GM12891 (cell line): Measurements from ENCODE around the gene MYH9.
"Not testable (repeated sequence)": the region's sequence is repeated elsewhere in the genome, so short reads cannot be mapped to it uniquely, and the experiment has no call there.

Experiments
- DNase-seq: peaks from one replicate; pipeline ENCODE4 v3.0.0; 2011; ENCODE audit warnings: low spot score; ENCODE audit not compliant: insufficient read length
- FAIRE-seq: peaks from 2 replicates; lab custom pipeline; 2011; peaks lifted over from hg19 to GRCh38; lab: Jason Lieb, UNC
- PAX5 ChIP-seq: IDR thresholded peaks from 2 replicates; pipeline ENCODE4 v1.6.1; 2011; ENCODE audit warnings: low read length, moderate library complexity, mild to moderate bottlenecking; ENCODE audit not compliant: insufficient read depth, severe bottlenecking
- POLR2A ChIP-seq: IDR thresholded peaks from 2 replicates; pipeline ENCODE4 v1.6.1; 2011; ENCODE audit warnings: low read depth, low read length, control low read depth
- POLR2AphosphoS5 ChIP-seq: IDR thresholded peaks from 2 replicates; pipeline ENCODE4 v1.6.1; 2011; ENCODE audit warnings: low read depth, low read length, control low read depth
- POU2F2 ChIP-seq: IDR thresholded peaks from 2 replicates; pipeline ENCODE4 v1.6.1; 2011; ENCODE audit warnings: low read depth, mild to moderate bottlenecking, control low read depth, low read length, moderate library complexity
- SPI1 ChIP-seq: IDR thresholded peaks from 2 replicates; pipeline ENCODE4 v1.6.1; 2011; ENCODE audit warnings: low read depth, low read length, control low read depth
- TAF1 ChIP-seq: IDR thresholded peaks from 2 replicates; pipeline ENCODE4 v1.6.1; 2011; ENCODE audit warnings: low read depth, low read length, control low read depth

MYH9 gene

GRCh38 chr22:36398601-36399471 lies 11.1 kb upstream of the MYH9 start:
- DNase-seq (no peak), FAIRE-seq (no peak)
- TF ChIP-seq TAF1, result no peak
- TF ChIP-seq POU2F2, result no peak
- TF ChIP-seq PAX5, result no peak
- TF ChIP-seq POLR2A, result no peak
- no peak for TF ChIP-seq POLR2AphosphoS5
- TF ChIP-seq SPI1, result no peak

- DNase-seq (no peak), FAIRE-seq (no peak)
- TF ChIP-seq POLR2AphosphoS5, result no peak
- no peak for TF ChIP-seq TAF1
- TF ChIP-seq POLR2A, result no peak
- no peak for TF ChIP-seq PAX5
- TF ChIP-seq POU2F2, result no peak
These were observed 9.6 kb upstream of the MYH9 start for GRCh38 chr22:36397131-36398093.

- TF ChIP-seq PAX5, result no peak
- TF ChIP-seq POLR2A, result no peak
- TF ChIP-seq SPI1, result no peak
- TF ChIP-seq POU2F2, result no peak
- no peak for TF ChIP-seq POLR2AphosphoS5
- TF ChIP-seq TAF1, result no peak
These were observed 8.1 kb upstream of the MYH9 start for GRCh38 chr22:36395915-36396314.

GRCh38 chr22:36395055-36395849 lies 7.5 kb upstream of the MYH9 start:
- FAIRE-seq (no peak), DNase-seq (no peak)
- no peak for TF ChIP-seq PAX5
- no peak for TF ChIP-seq SPI1
- no peak for TF ChIP-seq POLR2A
- no peak for TF ChIP-seq TAF1
- no peak for TF ChIP-seq POLR2AphosphoS5
- no peak for TF ChIP-seq POU2F2

More at GRCh38 chr22:36395915-36396314, 8.1 kb upstream of the MYH9 start:
- FAIRE-seq, result no peak
- DNase-seq, result no peak

GRCh38 chr22:36391638-36392037 lies 3.9 kb upstream of the MYH9 start:
- no peak for DNase-seq
- TF ChIP-seq PAX5, result no peak
- no peak for TF ChIP-seq POLR2AphosphoS5
- no peak for TF ChIP-seq TAF1
- no peak for TF ChIP-seq POLR2A
- TF ChIP-seq POU2F2, result no peak
- TF ChIP-seq SPI1, result no peak
- peak; percentile 48 for FAIRE-seq

- FAIRE-seq, DNase-seq: not testable (repeated sequence)
These were observed 1.4 kb upstream of the MYH9 start for GRCh38 chr22:36389122-36389521.

- DNase-seq (no peak), FAIRE-seq (no peak)
- peak; percentile 76; the same call in 1 of the 2 replicates for TF ChIP-seq TAF1
- peak; percentile 88 for TF ChIP-seq POLR2AphosphoS5
- TF ChIP-seq POLR2A, result peak; percentile 78
- no peak for TF ChIP-seq PAX5
- TF ChIP-seq SPI1, result no peak
These were observed 133 bp downstream of the MYH9 start for GRCh38 chr22:36387709-36387958.

GRCh38 chr22:36386900-36387708 lies 663 bp downstream of the MYH9 start:
- FAIRE-seq (peak; percentile 89), DNase-seq (no peak)
- peak; percentile 86 for TF ChIP-seq SPI1
- no peak; the same call in none of the 2 replicates for TF ChIP-seq POLR2A
- TF ChIP-seq POLR2AphosphoS5, result 0 out of 2 replicates have a peak, but pooled peaks have one; percentile 37
- TF ChIP-seq POU2F2, result no peak
- peak; percentile 54 for TF ChIP-seq TAF1
- TF ChIP-seq PAX5, result no peak
